ENCODE data around the gene ITSN1.
"Not testable (repeated sequence)": the region's sequence is repeated elsewhere in the genome, so short reads cannot be mapped to it uniquely, and the experiment has no call there.

Gene ITSN1

GRCh38 chr21:33729139-33729538, 86.8 kb downstream of the ITSN1 start:
- not testable (repeated sequence) for FAIRE-seq; DNase-seq (ENCODE audit: low spot score)

GRCh38 chr21:33729641-33730040, 87.3 kb downstream of the ITSN1 start:
- FAIRE-seq = no peak

GRCh38 chr21:33731447-33731846, 89.1 kb downstream of the ITSN1 start:
- FAIRE-seq = no peak

More at GRCh38 chr21:33729641-33730040, 87.3 kb downstream of the ITSN1 start:
- no peak for DNase-seq (ENCODE audit: low spot score)

DNA sequence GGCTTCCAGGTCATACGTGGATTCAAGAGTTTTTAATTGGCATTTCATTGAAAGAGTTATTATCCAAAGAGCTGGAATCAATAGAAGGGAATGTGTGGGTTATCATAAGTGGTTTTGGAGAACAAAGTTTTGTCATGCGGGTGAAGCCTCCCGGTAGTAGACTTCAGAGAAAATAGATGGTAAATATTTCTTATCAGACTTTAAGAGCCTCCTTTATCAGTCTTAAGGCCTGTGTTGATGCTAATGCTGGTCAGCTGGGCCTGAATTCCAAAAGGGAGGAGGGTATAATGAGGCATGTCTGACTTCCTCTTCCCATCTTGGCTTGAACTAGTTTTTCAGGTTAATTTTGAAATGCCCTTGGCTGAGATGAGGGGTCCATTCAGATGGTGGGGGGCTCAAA, 89.7 kb downstream of the ITSN1 start:
- DNase-seq (ENCODE audit: low spot score) (no peak), FAIRE-seq (no peak)

More at GRCh38 chr21:33731447-33731846, 89.1 kb downstream of the ITSN1 start:
- no peak for DNase-seq (ENCODE audit: low spot score)

- DNase-seq (ENCODE audit: low spot score) (no peak), FAIRE-seq (no peak)
Observed at GRCh38 chr21:33733601-33734000, 91.3 kb downstream of the ITSN1 start.

- FAIRE-seq (no peak), DNase-seq (ENCODE audit: low spot score) (no peak)
Observed at GRCh38 chr21:33734291-33734690, 92.0 kb downstream of the ITSN1 start.

GRCh38 chr21:33734818-33735217, 92.5 kb downstream of the ITSN1 start:
- DNase-seq (ENCODE audit: low spot score) (no peak), FAIRE-seq (no peak)

- FAIRE-seq (no peak), DNase-seq (ENCODE audit: low spot score) (no peak)
Observed at GRCh38 chr21:33736569-33736968, 94.3 kb downstream of the ITSN1 start.

DNA sequence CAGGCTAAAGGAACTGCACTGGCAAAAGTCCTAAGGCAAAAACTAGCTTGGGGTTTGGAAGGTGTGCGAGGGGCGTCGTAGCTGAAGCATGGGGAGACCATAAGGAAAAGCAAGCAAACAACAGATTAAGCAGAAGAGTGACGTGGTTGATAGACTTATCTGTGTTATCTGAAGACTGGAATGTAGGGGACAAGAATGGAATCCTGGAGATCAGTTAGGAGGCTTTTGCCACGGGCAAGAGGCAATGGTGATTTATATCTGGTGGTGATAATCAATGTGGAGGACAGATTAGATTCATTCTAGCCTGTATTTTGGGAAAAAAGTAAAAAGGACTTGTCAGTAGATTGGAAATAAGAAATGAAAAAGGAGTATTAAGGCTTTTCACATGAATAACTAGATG, 97.4 kb downstream of the ITSN1 start:
- no peak for DNase-seq (ENCODE audit: low spot score)
- no peak for FAIRE-seq

- no peak for DNase-seq (ENCODE audit: low spot score)
- FAIRE-seq = no peak
Observed at GRCh38 chr21:33747420-33747819, 105.1 kb downstream of the ITSN1 start.

GRCh38 chr21:33748903-33749302, 106.6 kb downstream of the ITSN1 start:
- FAIRE-seq = no peak

GRCh38 chr21:33750017-33750416, 107.7 kb downstream of the ITSN1 start:
- no peak for DNase-seq (ENCODE audit: low spot score)
- FAIRE-seq = no peak

More at GRCh38 chr21:33748903-33749302, 106.6 kb downstream of the ITSN1 start:
- DNase-seq (ENCODE audit: low spot score) = no peak

- DNase-seq (ENCODE audit: low spot score) (no peak), FAIRE-seq (no peak)
Observed at GRCh38 chr21:33751120-33751519, 108.8 kb downstream of the ITSN1 start.

GRCh38 chr21:33751533-33751932, 109.2 kb downstream of the ITSN1 start:
- no peak for FAIRE-seq
- no peak for DNase-seq (ENCODE audit: low spot score)

GRCh38 chr21:33752260-33752659, 110.0 kb downstream of the ITSN1 start:
- FAIRE-seq = no peak
- DNase-seq (ENCODE audit: low spot score) = no peak

DNA sequence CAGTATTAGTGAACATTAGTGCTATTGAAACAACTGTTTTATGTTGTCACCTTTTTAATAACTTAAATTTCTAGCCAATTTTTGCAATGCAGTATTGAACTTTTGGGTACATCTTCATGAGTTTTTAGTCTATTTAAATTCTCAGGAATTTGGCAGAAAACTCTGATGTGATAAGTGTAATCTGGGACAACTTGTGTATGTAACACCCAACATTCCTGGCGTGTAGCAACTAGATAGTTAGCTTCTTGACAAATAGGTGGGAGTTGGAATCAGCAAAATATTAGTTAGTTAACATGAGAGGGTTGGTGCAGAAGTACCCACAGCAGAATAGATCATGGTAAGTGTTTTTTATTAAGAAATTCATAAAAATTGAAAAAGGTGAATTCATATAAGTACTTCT, 111.6 kb downstream of the ITSN1 start:
- DNase-seq (ENCODE audit: low spot score) (no peak), FAIRE-seq (no peak)

GRCh38 chr21:33754481-33754880, 112.2 kb downstream of the ITSN1 start:
- no peak for DNase-seq (ENCODE audit: low spot score)
- FAIRE-seq = no peak

- no peak for FAIRE-seq
- no peak for DNase-seq (ENCODE audit: low spot score)
Observed at GRCh38 chr21:33755354-33755753, 113.1 kb downstream of the ITSN1 start.

- FAIRE-seq = peak; percentile 49
Observed at GRCh38 chr21:33760641-33761440, 118.5 kb downstream of the ITSN1 start.

DNA sequence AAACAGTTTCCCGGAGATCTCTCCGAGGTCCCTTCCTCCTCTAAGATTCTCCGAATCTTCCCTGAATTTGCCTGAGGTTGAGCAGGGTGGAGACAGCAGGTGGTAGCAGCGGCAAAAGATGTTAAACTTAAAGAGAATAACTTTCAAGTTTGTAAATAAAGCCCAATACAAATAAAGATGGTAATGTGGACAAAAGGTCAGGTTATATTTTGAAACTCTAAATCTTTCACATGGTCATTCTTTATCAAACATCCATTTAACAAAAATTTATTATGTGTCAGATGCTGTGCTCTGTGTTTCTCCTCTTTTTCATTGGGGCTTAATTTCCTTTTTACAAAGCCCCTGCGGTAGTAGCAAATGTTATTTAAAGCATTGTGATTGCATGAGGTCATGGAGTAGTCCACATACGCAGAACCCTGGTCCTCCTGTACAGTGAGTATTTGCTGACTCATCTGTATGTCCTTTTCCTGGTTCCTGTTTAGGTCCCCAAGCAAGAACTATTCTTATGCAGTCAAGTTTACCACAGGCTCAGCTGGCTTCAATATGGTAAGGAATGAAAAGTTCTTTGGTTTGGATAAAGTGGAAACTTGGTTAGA, 119.2 kb downstream of the ITSN1 start:
- DNase-seq (ENCODE audit: low spot score) (peak; percentile 97), FAIRE-seq (peak; percentile 96)

More at GRCh38 chr21:33760641-33761440, 118.5 kb downstream of the ITSN1 start:
- peak; percentile 27 for DNase-seq (ENCODE audit: low spot score)

DNA sequence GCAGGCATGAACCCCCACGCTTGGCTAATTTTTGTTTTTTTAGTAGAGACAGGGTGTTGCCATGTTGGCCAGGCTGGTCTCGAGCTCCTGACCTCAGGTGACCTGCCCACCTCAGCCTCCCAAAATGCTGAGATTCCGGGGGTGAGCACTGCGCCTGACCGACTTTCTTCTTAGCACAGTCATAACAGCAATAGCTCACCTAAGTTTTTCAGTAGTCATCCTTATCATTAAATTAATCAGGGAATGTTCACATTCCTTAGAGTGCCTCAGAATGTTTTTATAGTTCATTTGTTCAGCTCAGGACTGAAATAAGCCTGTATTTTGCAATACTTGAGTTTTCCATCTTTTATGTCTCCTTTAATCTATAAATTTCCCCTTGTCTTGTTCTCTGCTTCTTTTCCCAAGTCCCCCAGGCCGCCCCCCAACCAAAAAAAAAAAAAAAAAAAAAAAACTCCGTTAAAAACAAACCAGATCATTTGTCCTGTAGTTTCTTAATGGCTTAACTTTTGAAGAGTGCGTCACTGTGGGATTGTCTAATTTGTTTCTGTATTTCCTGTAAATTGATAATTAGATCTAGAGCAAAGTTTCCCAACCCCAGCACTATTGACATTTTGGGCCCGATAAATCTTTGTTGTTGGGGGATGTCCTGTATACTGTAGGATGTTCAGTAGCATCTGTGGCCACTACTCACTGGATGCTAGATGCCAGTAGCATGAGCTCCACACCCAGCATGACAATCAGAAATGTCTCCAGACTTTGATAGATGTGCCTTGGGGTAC, 120.7 kb downstream of the ITSN1 start:
- FAIRE-seq (peak; percentile 74), DNase-seq (ENCODE audit: low spot score) (peak; percentile 85)

- FAIRE-seq (no peak), DNase-seq (ENCODE audit: low spot score) (no peak)
Observed at GRCh38 chr21:33763582-33763899, 121.2 kb downstream of the ITSN1 start.

Measured in RCC 7860 (cell line).